ENCODE data around the gene SETD3.

Gene SETD3

DNA sequence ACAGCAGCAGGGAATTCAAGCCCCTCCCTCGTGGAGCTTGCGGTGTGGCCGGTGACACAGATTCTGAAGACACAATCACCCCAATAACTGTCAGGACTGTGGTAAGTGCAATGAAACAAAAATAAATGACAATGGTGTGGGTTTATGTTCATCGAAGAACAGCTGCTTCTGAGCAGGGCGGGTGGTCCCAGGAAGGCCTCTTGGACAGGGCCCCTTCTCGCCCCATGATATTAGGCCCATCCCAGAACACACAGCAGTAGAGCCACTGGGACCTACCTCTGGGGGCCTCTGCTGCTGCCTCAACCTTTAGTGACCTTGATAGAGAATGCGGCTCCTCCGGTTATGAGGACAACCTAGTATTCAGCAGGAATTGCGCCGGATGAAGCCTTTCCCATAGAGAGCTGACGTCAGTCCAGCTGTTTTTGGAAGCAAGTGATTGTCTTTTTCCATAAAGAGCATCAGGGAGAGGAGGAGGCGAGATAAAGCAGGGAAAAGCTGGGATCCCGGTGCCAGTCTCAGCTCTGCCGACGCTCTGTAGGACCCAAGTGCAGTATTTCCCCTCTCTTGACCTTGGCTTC lies 124.5 kb downstream of the SETD3 start:
- TF ChIP-seq TAF1 (IDR thresholded peaks at IDR 0.05; ENCODE audit: borderline replicate concordance, insufficient read depth, low read length), result no peak
- TF ChIP-seq POLR2AphosphoS5 (IDR thresholded peaks at IDR 0.05; ENCODE audit: low read depth, low read length), result no peak
- TF ChIP-seq, protein P1, sequence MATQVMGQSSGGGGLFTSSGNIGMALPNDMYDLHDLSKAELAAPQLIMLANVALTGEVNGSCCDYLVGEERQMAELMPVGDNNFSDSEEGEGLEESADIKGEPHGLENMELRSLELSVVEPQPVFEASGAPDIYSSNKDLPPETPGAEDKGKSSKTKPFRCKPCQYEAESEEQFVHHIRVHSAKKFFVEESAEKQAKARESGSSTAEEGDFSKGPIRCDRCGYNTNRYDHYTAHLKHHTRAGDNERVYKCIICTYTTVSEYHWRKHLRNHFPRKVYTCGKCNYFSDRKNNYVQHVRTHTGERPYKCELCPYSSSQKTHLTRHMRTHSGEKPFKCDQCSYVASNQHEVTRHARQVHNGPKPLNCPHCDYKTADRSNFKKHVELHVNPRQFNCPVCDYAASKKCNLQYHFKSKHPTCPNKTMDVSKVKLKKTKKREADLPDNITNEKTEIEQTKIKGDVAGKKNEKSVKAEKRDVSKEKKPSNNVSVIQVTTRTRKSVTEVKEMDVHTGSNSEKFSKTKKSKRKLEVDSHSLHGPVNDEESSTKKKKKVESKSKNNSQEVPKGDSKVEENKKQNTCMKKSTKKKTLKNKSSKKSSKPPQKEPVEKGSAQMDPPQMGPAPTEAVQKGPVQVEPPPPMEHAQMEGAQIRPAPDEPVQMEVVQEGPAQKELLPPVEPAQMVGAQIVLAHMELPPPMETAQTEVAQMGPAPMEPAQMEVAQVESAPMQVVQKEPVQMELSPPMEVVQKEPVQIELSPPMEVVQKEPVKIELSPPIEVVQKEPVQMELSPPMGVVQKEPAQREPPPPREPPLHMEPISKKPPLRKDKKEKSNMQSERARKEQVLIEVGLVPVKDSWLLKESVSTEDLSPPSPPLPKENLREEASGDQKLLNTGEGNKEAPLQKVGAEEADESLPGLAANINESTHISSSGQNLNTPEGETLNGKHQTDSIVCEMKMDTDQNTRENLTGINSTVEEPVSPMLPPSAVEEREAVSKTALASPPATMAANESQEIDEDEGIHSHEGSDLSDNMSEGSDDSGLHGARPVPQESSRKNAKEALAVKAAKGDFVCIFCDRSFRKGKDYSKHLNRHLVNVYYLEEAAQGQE (IDR thresholded peaks at IDR 0.05; ENCODE audit: insufficient read depth in 1 of 2, low read depth in 2 of 2, low read length in 2 of 2), result no peak
- no peak for TF ChIP-seq FOXP2 (optimal IDR thresholded peaks at IDR 0.05; ENCODE audit: borderline replicate concordance, extremely low read depth, extremely low read length, insufficient read depth)
- no peak for TF ChIP-seq SIN3A (IDR thresholded peaks at IDR 0.05; ENCODE audit: borderline replicate concordance, insufficient read depth, low read length)

- TF ChIP-seq SIN3A (IDR thresholded peaks at IDR 0.05; ENCODE audit: borderline replicate concordance, insufficient read depth, low read length) (no peak), POLR2AphosphoS5 (IDR thresholded peaks at IDR 0.05; ENCODE audit: low read depth, low read length) (no peak), FOXP2 (optimal IDR thresholded peaks at IDR 0.05; ENCODE audit: borderline replicate concordance, extremely low read depth, extremely low read length, insufficient read depth) (no peak), TAF1 (IDR thresholded peaks at IDR 0.05; ENCODE audit: borderline replicate concordance, insufficient read depth, low read length) (no peak)
- TF ChIP-seq, protein P1 (IDR thresholded peaks at IDR 0.05; ENCODE audit: insufficient read depth in 1 of 2, low read depth in 2 of 2, low read length in 2 of 2), result no peak
Observed at GRCh38 chr14:99354166-99354875, 126.3 kb downstream of the SETD3 start.

DNA sequence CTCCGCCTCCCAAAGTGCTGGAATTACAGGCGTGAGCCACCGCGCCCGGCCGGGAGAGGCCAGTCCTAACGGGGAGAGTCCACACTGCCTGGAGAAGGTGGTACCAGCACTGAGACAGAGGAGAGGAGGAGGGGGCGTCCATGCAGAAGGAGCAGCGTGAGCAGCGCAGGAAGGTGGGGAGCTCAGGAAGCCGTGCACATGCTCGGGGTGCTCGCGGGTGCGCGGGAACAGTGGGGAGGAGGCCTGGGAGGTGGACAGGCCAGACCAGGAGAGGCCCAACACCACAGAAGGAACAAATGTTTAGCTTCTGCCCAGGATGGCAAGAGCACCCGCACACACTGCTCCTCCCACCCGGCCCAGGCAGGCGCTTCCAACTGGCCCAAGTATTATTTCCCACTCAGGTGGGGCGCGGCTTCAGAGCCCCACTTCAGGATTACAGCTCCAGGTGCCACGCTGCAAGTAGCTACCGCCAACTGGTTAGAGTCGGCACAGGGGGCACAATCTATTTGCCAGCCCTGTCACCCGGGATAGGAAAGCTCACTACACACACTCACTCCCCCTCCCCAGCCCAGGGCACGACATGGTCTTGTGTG lies 127.9 kb downstream of the SETD3 start:
- no peak for TF ChIP-seq SIN3A (IDR thresholded peaks at IDR 0.05; ENCODE audit: borderline replicate concordance, insufficient read depth, low read length)
- TF ChIP-seq TAF1 (IDR thresholded peaks at IDR 0.05; ENCODE audit: borderline replicate concordance, insufficient read depth, low read length), result no peak
- TF ChIP-seq FOXP2 (optimal IDR thresholded peaks at IDR 0.05; ENCODE audit: borderline replicate concordance, extremely low read depth, extremely low read length, insufficient read depth), result no peak
- TF ChIP-seq, protein P1 (IDR thresholded peaks at IDR 0.05; ENCODE audit: insufficient read depth in 1 of 2, low read depth in 2 of 2, low read length in 2 of 2), result no peak
- no peak for TF ChIP-seq POLR2AphosphoS5 (IDR thresholded peaks at IDR 0.05; ENCODE audit: low read depth, low read length)

GRCh38 chr14:99351166-99352007 lies 129.3 kb downstream of the SETD3 start:
- no peak for TF ChIP-seq SIN3A (IDR thresholded peaks at IDR 0.05; ENCODE audit: borderline replicate concordance, insufficient read depth, low read length)
- TF ChIP-seq POLR2AphosphoS5 (IDR thresholded peaks at IDR 0.05; ENCODE audit: low read depth, low read length), result no peak
- TF ChIP-seq, protein P1 (IDR thresholded peaks at IDR 0.05; ENCODE audit: insufficient read depth in 1 of 2, low read depth in 2 of 2, low read length in 2 of 2), result no peak
- TF ChIP-seq TAF1 (IDR thresholded peaks at IDR 0.05; ENCODE audit: borderline replicate concordance, insufficient read depth, low read length), result no peak
- TF ChIP-seq FOXP2 (optimal IDR thresholded peaks at IDR 0.05; ENCODE audit: borderline replicate concordance, extremely low read depth, extremely low read length, insufficient read depth), result no peak

Measured in PFSK-1 (cell line).